Breast epithelium (tissue), 3 donors: ENCODE data around the gene ANAPC2.

Source experiments
- CTCF ChIP-seq, 3 donors: fragments of 450-650 bp; IDR thresholded peaks; one replicate each; pipeline ENCODE4 v1.5.1; 2016 to 2017; ENCODE audit warnings: antibody characterized with exemption in 3 of 3, mild to moderate bottlenecking in 3 of 3, moderate library complexity in 3 of 3
- POLR2AphosphoS5 ChIP-seq, 3 donors: sonication (generic); formaldehyde crosslinking; IDR thresholded peaks; one replicate each; pipeline ENCODE4 v1.6.1; 2017; ENCODE audit warnings: antibody characterized with exemption in 3 of 3

GRCh38 chr9:137205126-137206069, 17.0 kb upstream of the ANAPC2 start, which contains the start of the genes NDOR1 and TMEM203:
- TF ChIP-seq POLR2AphosphoS5 (IDR thresholded peaks at IDR 0.05), result peak; percentile 84 to 95 (median 94)
- TF ChIP-seq CTCF (IDR thresholded peaks at IDR 0.05), result no peak
